GM19452 (cell line): ENCODE measurements around the gene ZNF467.

Experiments
- ATAC-seq: cut with Tn5 transposase; IDR thresholded peaks from one replicate; pipeline ENCODE4 v1.9.1; 2021; ENCODE audit not compliant: unreplicated experiment

The ZNF467 gene

GRCh38 chr7:149751043-149751775 is 22.2 kb downstream of the ZNF467 start:
- no peak for ATAC-seq

- no peak for ATAC-seq
Observed at GRCh38 chr7:149750122-149750845, 23.1 kb downstream of the ZNF467 start.

GRCh38 chr7:149748076-149748874 is 25.1 kb downstream of the ZNF467 start:
- ATAC-seq, result no peak

GRCh38 chr7:149743476-149744255 is 29.7 kb downstream of the ZNF467 start:
- ATAC-seq, result no peak

- ATAC-seq, result peak; percentile 78
Observed at GRCh38 chr7:149742075-149742701, 31.2 kb downstream of the ZNF467 start.

- ATAC-seq, result no peak
Observed at GRCh38 chr7:149741629-149742028, 31.8 kb downstream of the ZNF467 start.

- no peak for ATAC-seq
Observed at GRCh38 chr7:149736478-149737360, 36.7 kb downstream of the ZNF467 start.

GRCh38 chr7:149735779-149736477 is 37.5 kb downstream of the ZNF467 start:
- ATAC-seq, result no peak

- no peak for ATAC-seq
Observed at GRCh38 chr7:149735181-149735602, 38.2 kb downstream of the ZNF467 start.

- no peak for ATAC-seq
Observed at GRCh38 chr7:149734791-149735075, 38.7 kb downstream of the ZNF467 start.

GRCh38 chr7:149733924-149734790 is 39.2 kb downstream of the ZNF467 start:
- ATAC-seq, result no peak

- no peak for ATAC-seq
Observed at GRCh38 chr7:149733131-149733923, 40.1 kb downstream of the ZNF467 start.

- ATAC-seq, result no peak
Observed at GRCh38 chr7:149732611-149733010, 40.8 kb downstream of the ZNF467 start.

- no peak for ATAC-seq
Observed at GRCh38 chr7:149732111-149732561, 41.3 kb downstream of the ZNF467 start.

GRCh38 chr7:149731207-149731955 is 42.0 kb downstream of the ZNF467 start:
- ATAC-seq, result no peak

GRCh38 chr7:149729983-149730801 is 43.2 kb downstream of the ZNF467 start:
- no peak for ATAC-seq
